ENCODE measurements around the gene OSBPL6.

OSBPL6 gene

GRCh38 chr2:178414266-178415247, 220.2 kb downstream of the OSBPL6 start:
- peak overlapping the region; percentile 67 for H3K4me3 ChIP-seq (ENCODE audit: low read depth, low read length)
- POLR2A ChIA-PET: interaction anchor here (1.0 to 2.9 kb wide), 10 partner anchors 10 to 342 kb away, joined by 3 to 33 read pairs (median 5); partner anchors contain the start of genes PDE11A, PJVK, PRKRA and RBM45
- CTCF ChIA-PET: interaction anchor here (0.6 to 4.2 kb wide), 39 partner anchors 9 to 616 kb away, joined by 3 to 61 read pairs (median 4); partner anchors contain the start of genes PJVK, PRKRA and RBM45
- H3K36me3 ChIP-seq (ENCODE audit: control insufficient read depth in 2 of 2, insufficient read depth in 1 of 2, low read length in 2 of 2): no peaks in the 10 kb centered on the region
- no peaks in the 10 kb centered on the region for H3K4me1 ChIP-seq (ENCODE audit: control insufficient read depth, insufficient read depth, low read length)
- no peaks in the 10 kb centered on the region for H3K9me3 ChIP-seq (ENCODE audit: control insufficient read depth, insufficient read depth, low read depth, low read length)
- peak overlapping the region; percentile 88 for H3K27ac ChIP-seq (ENCODE audit: extremely low read depth, low read depth, low read length)
- peak; percentile 93 for TF ChIP-seq ATF2 (tag by site-specific recombination; IDR thresholded peaks at IDR 0.05; ENCODE audit: low read depth)
- TF ChIP-seq ZNF184 (tag by site-specific recombination; IDR thresholded peaks at IDR 0.05): peak; percentile 68; the same call in 1 of the 2 replicates
- TF ChIP-seq ZNF211 (tag by site-specific recombination; IDR thresholded peaks at IDR 0.05; ENCODE audit: low read depth): no peak
- TF ChIP-seq ZNF776 (tag by site-specific recombination; IDR thresholded peaks at IDR 0.05; ENCODE audit: borderline replicate concordance): no peak
- no peak for TF ChIP-seq PRDM1 (tag by site-specific recombination; IDR thresholded peaks at IDR 0.05)
- TF ChIP-seq ZFP37 (tag by site-specific recombination; IDR thresholded peaks at IDR 0.05): 0 out of 2 replicates have a peak, but pooled peaks have one; percentile 15
- no peak for TF ChIP-seq ZNF132 (tag by site-specific recombination; IDR thresholded peaks at IDR 0.05; ENCODE audit: borderline replicate concordance)
- TF ChIP-seq FEZF1 (tag by site-specific recombination; IDR thresholded peaks at IDR 0.05): peak; percentile 66
- no peak for TF ChIP-seq ZNF202 (tag by site-specific recombination; IDR thresholded peaks at IDR 0.05; ENCODE audit: borderline replicate concordance)
- no peak for TF ChIP-seq ZNF510 (tag by site-specific recombination; IDR thresholded peaks at IDR 0.05; ENCODE audit: insufficient replicate concordance)
- no peak for TF ChIP-seq ZNF174 (tag by site-specific recombination; IDR thresholded peaks at IDR 0.05)
- no peak for TF ChIP-seq ZNF48 (tag by site-specific recombination; IDR thresholded peaks at IDR 0.05)
- TF ChIP-seq ZBTB7A (tag by site-specific recombination; IDR thresholded peaks at IDR 0.05; ENCODE audit: low read depth): no peak
- peak; percentile 89 for TF ChIP-seq ZNF692 (tag by site-specific recombination; IDR thresholded peaks at IDR 0.05)
- peak; percentile 67; the same call in 1 of the 2 replicates for TF ChIP-seq ZXDB (tag by site-specific recombination; IDR thresholded peaks at IDR 0.05)
- TF ChIP-seq ZNF138 (tag by site-specific recombination; IDR thresholded peaks at IDR 0.05; ENCODE audit: borderline replicate concordance): no peak
- TF ChIP-seq ZFP3 (tag by site-specific recombination; IDR thresholded peaks at IDR 0.05; ENCODE audit: low read depth): peak; percentile 66
- TF ChIP-seq YY2 (tag by site-specific recombination; IDR thresholded peaks at IDR 0.05): no peak
- TF ChIP-seq ZBTB26 (tag by site-specific recombination; optimal IDR thresholded peaks at IDR 0.05): no peak
- TF ChIP-seq ZNF791 (tag by site-specific recombination; IDR thresholded peaks at IDR 0.05): no peak
- peak; percentile 89 for TF ChIP-seq INSM2 (tag by site-specific recombination; IDR thresholded peaks at IDR 0.05)
- no peak for TF ChIP-seq ZNF677 (tag by site-specific recombination; IDR thresholded peaks at IDR 0.05)
- peak; percentile 86 for TF ChIP-seq TSHZ1 (tag by site-specific recombination; IDR thresholded peaks at IDR 0.05; ENCODE audit: borderline replicate concordance)
- no peak for TF ChIP-seq MEIS1 (CRISPR knock-in tag; IDR thresholded peaks at IDR 0.05; ENCODE audit: borderline replicate concordance)
- TF ChIP-seq ZNF623 (tag by site-specific recombination; IDR thresholded peaks at IDR 0.05): no peak
- TF ChIP-seq ZNF140 (tag by site-specific recombination; IDR thresholded peaks at IDR 0.05): no peak
- TF ChIP-seq ZNF473 (tag by site-specific recombination; IDR thresholded peaks at IDR 0.05): no peak
- TF ChIP-seq ZNF768 (tag by site-specific recombination; IDR thresholded peaks at IDR 0.05): no peak

Measured in HEK293 (cell line).